Keratinocyte (primary cell): ENCODE results near the gene MAGI1.
"Not testable (repeated sequence)": the region's sequence is repeated elsewhere in the genome, so short reads cannot be mapped to it uniquely, and the experiment has no call there.

ENCODE experiments used
- CTCF ChIP-seq, 3 experiments: IDR thresholded peaks in 1 of 3; conservative IDR thresholded peaks in 1 of 3; optimal IDR thresholded peaks in 1 of 3; 2 replicates in 2 of 3; 3 replicates in 1 of 3; pipeline versions ENCODE3 to v1.5.1; 2011; ENCODE audit warnings: low read length in 3 of 3, mild to moderate bottlenecking in 3 of 3, moderate library complexity in 2 of 3, control low read depth in 1 of 3, inconsistent platforms in 1 of 3; ENCODE audit not compliant: insufficient read depth in 2 of 3; ENCODE audit errors: extremely low read depth in 1 of 3
- EZH2 ChIP-seq: IDR thresholded peaks from one replicate; pipeline ENCODE4 v1.6.1; 2012; ENCODE audit warnings: inconsistent platforms, mild to moderate bottlenecking, low read length, moderate library complexity

GRCh38 chr3:65543391-65543790 is 495.3 kb downstream of the MAGI1 start:
- not testable (repeated sequence) for TF ChIP-seq CTCF (optimal IDR thresholded peaks at IDR 0.05 in 1 of 3, IDR thresholded peaks at IDR 0.05 in 1 of 3, conservative IDR thresholded peaks at IDR 0.05 in 1 of 3; ENCODE audit: extremely low read depth in 1 of 3, insufficient read depth in 2 of 3, low read length in 3 of 3); EZH2
